Fibroblast of the aortic adventitia (primary cell): Measurements from ENCODE around the gene ZC2HC1C. TPM values are rescaled to one million over a fixed set of nuclear protein-coding genes. Genes with fewer than 3 reads are reported as not detected.

Experiments used
- DNase-seq: peaks from one replicate; pipeline ENCODE4 v3.0.0-alpha.2; 2010; ENCODE audit warnings: low read depth
- H3K4me3 ChIP-seq: 2 replicates; pipeline ENCODE4 v1.5.1; 2011; ENCODE audit warnings: low read depth, mild to moderate bottlenecking, control low read depth, low read length, moderate library complexity
- CTCF ChIP-seq: IDR thresholded peaks from 2 replicates; pipeline ENCODE4 v1.5.1; 2011; ENCODE audit warnings: mild to moderate bottlenecking, low read length, control low read depth, inconsistent platforms; ENCODE audit not compliant: insufficient read depth
- total RNA-seq: library from RNA; depleted of rRNA; stranded (reverse); fragments of >200 nt; gene quantifications from 2 replicates; pipeline ENCODE4 v1.2.3, GENCODE V29; 2012; ENCODE audit warnings: low replicate concordance

The ZC2HC1C gene
- total RNA-seq, result 0.90 and 1.6 TPM in 2 replicates

- peak within 1 kb of the TSS; percentile 66 for H3K4me3 ChIP-seq
- peak; percentile 91 for DNase-seq
- TF ChIP-seq CTCF, result no peak
Measured at GRCh38 chr14:75069121-75069810, at the start of gene ZC2HC1C. Gene ZC2HC1C (plus strand): TSS chr14:75069641. CDS start chr14:75070574, 933 bp downstream.

GRCh38 chr14:75022655-75023054 lies 46.8 kb upstream of the ZC2HC1C start:
- TF ChIP-seq CTCF, result peak; percentile 33
- no peak overlapping the region for H3K4me3 ChIP-seq
- no peak for DNase-seq

GRCh38 chr14:75023108-75023507 lies 46.3 kb upstream of the ZC2HC1C start:
- DNase-seq, result no peak
- TF ChIP-seq CTCF, result no peak
- H3K4me3 ChIP-seq, result no peak overlapping the region

- H3K4me3 ChIP-seq, result no peak overlapping the region
- no peak for TF ChIP-seq CTCF
- DNase-seq, result peak; percentile 53
Measured at GRCh38 chr14:75025082-75025481, 44.4 kb upstream of the ZC2HC1C start.

- no peak for DNase-seq
- TF ChIP-seq CTCF, result no peak
- H3K4me3 ChIP-seq, result no peak overlapping the region
Measured at GRCh38 chr14:75025876-75026275, 43.6 kb upstream of the ZC2HC1C start.

- no peak for DNase-seq
- no peak for TF ChIP-seq CTCF
- no peak overlapping the region for H3K4me3 ChIP-seq
Measured at GRCh38 chr14:75030147-75030546, 39.3 kb upstream of the ZC2HC1C start.

GRCh38 chr14:75032939-75033338 lies 36.5 kb upstream of the ZC2HC1C start:
- no peak overlapping the region for H3K4me3 ChIP-seq
- no peak for DNase-seq
- no peak for TF ChIP-seq CTCF
